Neural cell (in vitro differentiated cells): ENCODE data around the gene ANAPC2.

ENCODE experiments used
- EZH2 ChIP-seq: fragments of 200-600, 300-800 bp; shearing (Covaris generic), sonication (generic); IDR thresholded peaks from 2 replicates; pipeline ENCODE4 v1.6.1; 2014; ENCODE audit warnings: antibody characterized with exemption, low read length, borderline replicate concordance, mild to moderate bottlenecking; ENCODE audit not compliant: insufficient read depth, poor library complexity, severe bottlenecking
- RAD21 ChIP-seq: fragments of 450-650 bp; conservative IDR thresholded peaks from 2 replicates; pipeline ENCODE4 v1.6.1; 2014; ENCODE audit warnings: antibody characterized with exemption, mild to moderate bottlenecking, moderate library complexity
- TAF1 ChIP-seq: IDR thresholded peaks from 2 replicates; pipeline ENCODE4 v1.6.1; 2012; ENCODE audit warnings: low read depth
- TF ChIP-seq, protein P1 (sequence below): fragments of 450-650 bp; IDR thresholded peaks from 2 replicates; pipeline ENCODE4 v1.5.1; 2014; ENCODE audit warnings: antibody characterized with exemption, mild to moderate bottlenecking, moderate library complexity; ENCODE audit not compliant: poor library complexity, severe bottlenecking

DNA sequence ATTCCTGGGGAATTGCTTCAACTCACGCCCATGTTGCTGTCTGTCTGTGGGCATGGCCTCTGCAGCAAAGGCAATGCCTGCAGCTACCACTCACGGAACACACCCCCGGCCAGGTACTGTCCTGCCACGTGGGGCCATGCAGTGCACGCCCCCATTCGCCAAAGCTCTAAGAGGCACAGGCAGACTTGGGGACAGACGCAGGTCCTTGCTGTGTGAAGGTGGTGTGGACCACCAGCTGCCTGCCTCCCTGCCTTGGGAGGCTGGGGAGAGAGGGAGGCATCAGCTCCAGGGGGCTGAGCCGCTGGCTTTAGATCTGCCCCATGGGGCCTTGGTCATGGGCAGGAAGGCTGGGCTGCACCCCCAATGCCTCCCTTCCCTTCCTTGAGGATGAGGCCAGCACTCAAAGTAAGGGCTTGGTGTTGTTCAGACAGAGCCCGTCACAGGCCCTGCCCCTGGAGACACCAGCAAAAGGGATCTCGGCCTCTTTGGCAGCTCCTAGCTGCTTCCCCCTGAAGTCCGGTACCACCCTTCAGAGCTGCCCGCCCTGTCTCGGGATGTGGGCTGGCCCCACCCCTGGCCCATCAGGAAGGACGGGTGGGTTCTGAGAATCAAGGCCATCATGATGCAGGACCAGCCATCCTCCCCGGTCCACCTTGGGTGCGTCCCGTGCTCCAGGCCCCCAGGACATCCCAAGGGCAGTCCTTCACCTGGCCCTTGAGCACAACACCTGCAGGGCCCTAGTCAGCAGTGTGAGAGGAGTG, 47.1 kb downstream of the ANAPC2 start:
- TF ChIP-seq, protein P1, sequence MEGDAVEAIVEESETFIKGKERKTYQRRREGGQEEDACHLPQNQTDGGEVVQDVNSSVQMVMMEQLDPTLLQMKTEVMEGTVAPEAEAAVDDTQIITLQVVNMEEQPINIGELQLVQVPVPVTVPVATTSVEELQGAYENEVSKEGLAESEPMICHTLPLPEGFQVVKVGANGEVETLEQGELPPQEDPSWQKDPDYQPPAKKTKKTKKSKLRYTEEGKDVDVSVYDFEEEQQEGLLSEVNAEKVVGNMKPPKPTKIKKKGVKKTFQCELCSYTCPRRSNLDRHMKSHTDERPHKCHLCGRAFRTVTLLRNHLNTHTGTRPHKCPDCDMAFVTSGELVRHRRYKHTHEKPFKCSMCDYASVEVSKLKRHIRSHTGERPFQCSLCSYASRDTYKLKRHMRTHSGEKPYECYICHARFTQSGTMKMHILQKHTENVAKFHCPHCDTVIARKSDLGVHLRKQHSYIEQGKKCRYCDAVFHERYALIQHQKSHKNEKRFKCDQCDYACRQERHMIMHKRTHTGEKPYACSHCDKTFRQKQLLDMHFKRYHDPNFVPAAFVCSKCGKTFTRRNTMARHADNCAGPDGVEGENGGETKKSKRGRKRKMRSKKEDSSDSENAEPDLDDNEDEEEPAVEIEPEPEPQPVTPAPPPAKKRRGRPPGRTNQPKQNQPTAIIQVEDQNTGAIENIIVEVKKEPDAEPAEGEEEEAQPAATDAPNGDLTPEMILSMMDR = no peak
- TF ChIP-seq EZH2 (no peak), TAF1 (no peak), RAD21 (no peak)
